AG04449 (cell line): ENCODE data around the gene PPOX.

Experiments
- CTCF ChIA-PET: fragments of 350-600 bp; formaldehyde crosslinking; extraction: SDS; loops from one replicate; lab custom pipeline; 2021; ENCODE audit warnings: antibody characterized with exemption; lab: Yijun Ruan, JAX
- POLR2A ChIA-PET: fragments of 400-600, 350-600 bp; formaldehyde crosslinking; extraction: SDS; loops from one replicate; lab custom pipeline; 2020; ENCODE audit warnings: antibody characterized with exemption, inconsistent platforms; lab: Yijun Ruan, JAX
- DNase-seq: peaks from one replicate; pipeline ENCODE4 v3.0.0-alpha.2; 2010; ENCODE audit warnings: low read depth, low spot score
- H3K4me3 ChIP-seq: 2 replicates; pipeline ENCODE4 v1.5.1; 2011; ENCODE audit warnings: low read depth, mild to moderate bottlenecking, control low read depth, low read length
- CTCF ChIP-seq: IDR thresholded peaks from one replicate; pipeline ENCODE4 v1.5.1; 2011; ENCODE audit warnings: mild to moderate bottlenecking, moderate library complexity, low read length, control low read depth, inconsistent platforms; ENCODE audit not compliant: insufficient read depth; ENCODE audit errors: missing control alignments

PPOX gene

DNA sequence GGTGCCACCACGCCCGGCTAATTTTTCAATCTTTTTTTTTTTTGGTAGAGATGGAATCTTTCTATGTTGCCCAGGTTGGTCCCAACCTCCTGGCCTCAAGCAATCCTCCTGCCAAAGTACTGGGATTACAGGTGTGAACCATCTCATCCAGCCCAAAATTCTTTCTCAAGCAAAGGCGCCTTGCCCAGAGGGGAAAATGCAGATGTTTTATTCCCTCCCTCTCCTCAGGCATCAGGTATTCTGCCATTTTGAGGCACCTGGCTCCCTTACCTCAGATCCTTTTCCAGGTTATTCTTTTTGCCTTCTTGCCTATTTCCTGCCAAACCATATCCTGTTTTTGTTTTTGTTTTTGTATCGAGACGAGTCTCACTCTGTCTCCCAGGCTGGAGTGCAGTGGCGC, 22.2 kb downstream of the PPOX start:
- no peak overlapping the region for H3K4me3 ChIP-seq
- POLR2A ChIA-PET: interaction anchor here (0.7 kb wide), 1 partner anchor 561 kb away, joined by 3 read pairs; the partner anchor contains the start of gene DUSP12
- TF ChIP-seq CTCF: no peak
- CTCF ChIA-PET: interaction anchor here (0.8 to 26.1 kb wide), 2 partner anchors 9 to 31 kb away, joined by 3 to 758 read pairs; partner anchors contain the start of genes APOA2, FCER1G and TOMM40L
- DNase-seq: no peak

DNA sequence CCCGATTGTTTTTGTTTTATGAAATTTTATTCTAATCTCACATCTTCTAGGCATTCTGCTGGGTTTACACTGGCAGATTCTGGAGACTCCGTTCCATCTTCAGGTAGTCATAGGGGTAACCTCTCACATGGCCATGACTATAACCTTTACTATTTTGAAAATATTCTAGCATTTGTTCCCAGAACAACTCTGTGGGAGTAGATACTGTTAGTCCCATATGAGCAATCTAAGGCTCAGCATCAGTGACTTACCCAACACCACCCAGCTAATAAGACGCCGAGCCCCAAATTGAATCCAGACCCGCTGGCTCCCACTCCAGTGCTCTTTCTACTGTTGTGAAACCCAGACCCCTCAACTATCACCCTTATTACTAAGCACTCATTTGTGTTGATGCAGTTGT, 22.8 kb downstream of the PPOX start:
- ChIA-PET POLR2A (no interaction called here), CTCF (interaction anchor here (0.8 to 26.1 kb wide), 4 partner anchors 8 to 195 kb away, joined by 3 to 758 read pairs (median 51); partner anchors contain the start of genes APOA2, FCER1G and TOMM40L)

GRCh38 chr1:161190962-161191521, 24.8 kb downstream of the PPOX start:
- DNase-seq: no peak
- POLR2A ChIA-PET: no interaction called here
- H3K4me3 ChIP-seq: no peak overlapping the region
- TF ChIP-seq CTCF: no peak
- CTCF ChIA-PET: interaction anchor here (0.8 to 26.1 kb wide), 15 partner anchors 10 to 193 kb away, joined by 4 to 758 read pairs (median 14); partner anchors contain the start of genes APOA2, B4GALT3, CFAP126 and FCER1G

More for the DNA sequence above, 22.8 kb downstream of the PPOX start:
- H3K4me3 ChIP-seq: no peak overlapping the region
- no peak for TF ChIP-seq CTCF
- no peak for DNase-seq

DNA sequence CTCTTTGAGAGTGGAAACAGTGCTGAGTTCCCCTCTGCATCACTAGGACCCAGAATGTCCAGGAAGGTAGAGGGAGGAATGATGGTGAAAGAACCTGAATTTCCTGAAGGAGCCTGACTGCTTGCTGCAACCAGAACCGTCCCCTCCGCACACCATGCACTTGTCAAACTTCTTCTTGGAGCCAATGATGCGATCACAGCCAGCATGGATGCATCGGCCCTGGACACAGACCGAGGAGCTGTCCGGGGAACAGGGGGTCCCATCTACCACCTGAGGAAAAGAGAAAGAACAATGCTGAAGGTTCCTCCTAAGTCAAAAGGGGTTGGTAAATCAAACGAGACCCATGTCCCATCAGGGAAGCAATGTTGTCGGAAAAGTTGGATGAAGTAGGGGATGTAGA, 25.7 kb downstream of the PPOX start:
- ChIA-PET POLR2A (no interaction called here), CTCF (interaction anchor here (0.6 to 26.1 kb wide), 25 partner anchors 9 to 222 kb away, joined by 3 to 758 read pairs (median 7); partner anchors contain the start of genes APOA2, B4GALT3, CFAP126 and FCER1G)
- no peak overlapping the region for H3K4me3 ChIP-seq
- no peak for TF ChIP-seq CTCF
- no peak for DNase-seq

DNA sequence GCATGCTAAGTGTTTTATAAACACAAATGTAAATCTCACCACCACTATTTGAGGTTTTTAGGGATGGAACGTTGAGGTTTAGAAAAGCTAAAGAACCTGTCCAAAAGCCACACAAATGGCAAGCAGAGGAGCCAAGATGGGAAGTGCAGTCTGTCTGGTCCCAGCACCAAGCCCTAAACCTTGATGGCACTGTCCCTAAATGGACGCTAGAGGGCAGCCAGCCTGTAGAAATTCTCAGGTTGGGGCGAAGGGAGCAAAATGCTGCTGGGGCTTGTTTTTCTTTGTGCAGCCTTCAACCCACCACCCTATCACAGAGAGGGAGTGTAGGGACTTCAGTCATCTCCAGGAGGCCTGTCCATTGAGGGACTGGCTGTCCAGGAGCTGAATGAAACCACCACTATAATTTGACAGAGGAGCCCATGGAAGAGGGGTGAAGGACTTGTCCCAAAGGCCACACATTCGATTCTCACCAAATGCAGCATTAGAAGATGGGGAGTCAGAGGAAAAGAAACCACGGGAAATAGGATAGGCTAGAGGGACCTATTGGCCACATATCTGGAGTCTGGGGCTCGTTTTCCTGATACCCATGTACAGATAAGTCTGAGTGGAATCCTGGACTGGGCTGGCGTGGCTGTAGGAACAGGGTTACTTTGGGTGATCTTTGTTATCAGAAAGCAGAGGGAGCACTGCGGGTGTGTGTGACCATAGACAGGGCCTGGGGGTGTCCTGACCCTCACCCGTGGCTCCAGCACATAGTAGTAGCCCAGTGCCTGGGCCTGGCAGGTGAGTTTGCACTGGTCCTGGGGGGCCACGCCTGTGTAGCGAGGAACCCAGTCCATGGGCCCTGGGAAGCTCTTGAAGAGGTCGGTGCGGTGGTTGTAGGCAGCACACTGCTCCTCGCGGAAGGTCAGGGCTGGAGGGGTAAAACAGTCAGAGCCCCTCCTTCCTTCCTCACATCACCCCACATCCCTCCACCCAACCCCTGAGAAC, 26.5 kb downstream of the PPOX start:
- TF ChIP-seq CTCF: peak; percentile 90
- CTCF ChIA-PET: interaction anchor here (0.6 to 26.1 kb wide), 29 partner anchors 7 to 221 kb away, joined by 3 to 758 read pairs (median 5); partner anchors contain the start of genes APOA2, B4GALT3, CFAP126 and FCER1G
- H3K4me3 ChIP-seq: no peak overlapping the region
- no peak for DNase-seq
- POLR2A ChIA-PET: no interaction called here
